ENCODE results near the gene CYSRT1.
A peak's percentile ranks its signal among the peaks of the same experiment; 100 is the strongest.

Gene CYSRT1

DNA sequence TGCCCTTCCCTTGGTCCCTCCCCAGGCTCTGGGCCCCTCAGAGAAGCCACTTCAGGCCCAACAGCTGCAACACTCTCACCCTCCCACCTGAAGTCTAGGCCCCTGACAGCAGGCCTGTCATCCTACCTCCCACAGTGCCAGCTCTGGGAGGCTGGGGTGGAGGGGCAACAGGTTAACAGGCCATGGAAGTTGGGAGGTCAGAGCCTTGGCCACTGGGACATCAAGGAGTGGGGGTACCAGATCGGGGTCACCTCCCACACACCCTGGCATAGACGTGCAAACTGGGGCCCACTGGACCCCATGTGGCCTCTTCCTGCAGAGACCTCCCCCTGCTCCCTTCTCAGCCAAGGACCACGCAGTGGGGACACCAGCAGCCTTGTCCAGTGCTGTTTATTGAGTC lies 33.7 kb upstream of the CYSRT1 start:
- DNase-seq: no peak

- DNase-seq: no peak
Measured at GRCh38 chr9:137191691-137192447, 33.1 kb upstream of the CYSRT1 start.

DNA sequence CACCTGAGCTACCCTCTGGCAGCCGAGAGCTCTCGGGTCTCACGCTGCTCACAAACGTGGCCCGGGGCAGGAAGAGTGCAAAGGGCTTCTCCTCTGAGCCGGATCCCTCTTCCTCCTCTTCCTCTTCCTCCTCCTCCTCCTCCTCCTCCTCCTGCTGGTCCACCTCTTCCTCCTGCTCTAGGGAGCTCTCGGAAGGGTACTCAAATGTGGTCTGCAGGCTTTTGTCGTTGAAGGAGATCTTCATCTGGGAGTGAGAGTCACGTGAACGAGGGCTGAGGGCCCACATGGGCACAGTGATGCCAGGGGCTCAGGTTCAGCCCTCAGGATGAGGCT lies 32.6 kb upstream of the CYSRT1 start:
- no peak for DNase-seq

GRCh38 chr9:137192859-137193258 lies 32.1 kb upstream of the CYSRT1 start:
- DNase-seq: no peak

DNA sequence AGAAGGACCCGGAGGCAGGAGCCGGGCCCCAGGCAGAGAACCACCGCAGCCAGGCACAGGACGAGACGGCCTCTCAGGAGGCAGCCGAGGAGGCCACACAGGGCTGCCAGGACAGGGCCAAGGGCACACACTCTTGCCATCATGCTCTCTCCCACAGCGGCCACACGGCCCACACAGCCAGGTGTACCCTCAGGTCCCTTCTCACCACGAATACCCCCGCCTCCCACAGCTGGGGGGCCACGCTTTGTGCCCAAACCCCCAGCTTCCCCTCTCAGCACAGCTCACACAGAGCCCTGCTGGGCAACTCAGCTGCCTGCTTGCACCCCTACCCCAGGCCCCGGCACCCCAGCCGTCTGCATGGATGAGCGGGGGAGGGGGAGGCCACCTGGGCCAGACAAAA lies 31.2 kb upstream of the CYSRT1 start:
- no peak for DNase-seq

DNA sequence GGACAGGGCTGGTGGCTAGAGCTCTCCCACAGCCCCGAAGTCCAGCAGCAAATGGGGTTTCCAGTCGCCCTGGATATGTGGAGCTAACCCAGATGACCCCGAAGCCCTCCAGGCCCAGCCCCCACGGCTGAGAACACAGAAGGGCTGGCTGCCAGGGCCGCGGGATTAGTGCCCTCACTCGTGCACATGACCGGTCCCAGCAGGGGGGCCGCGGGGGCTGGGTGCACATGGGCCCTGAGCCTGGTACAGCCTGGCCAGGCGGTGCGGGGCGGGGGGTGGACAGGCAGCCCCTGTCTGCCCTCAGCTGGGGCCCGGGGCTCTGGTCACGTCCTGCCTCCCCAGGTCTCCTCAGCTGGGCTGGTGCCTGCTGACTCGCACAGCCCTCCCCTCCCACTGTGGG lies 30.6 kb upstream of the CYSRT1 start:
- no peak for DNase-seq

DNA sequence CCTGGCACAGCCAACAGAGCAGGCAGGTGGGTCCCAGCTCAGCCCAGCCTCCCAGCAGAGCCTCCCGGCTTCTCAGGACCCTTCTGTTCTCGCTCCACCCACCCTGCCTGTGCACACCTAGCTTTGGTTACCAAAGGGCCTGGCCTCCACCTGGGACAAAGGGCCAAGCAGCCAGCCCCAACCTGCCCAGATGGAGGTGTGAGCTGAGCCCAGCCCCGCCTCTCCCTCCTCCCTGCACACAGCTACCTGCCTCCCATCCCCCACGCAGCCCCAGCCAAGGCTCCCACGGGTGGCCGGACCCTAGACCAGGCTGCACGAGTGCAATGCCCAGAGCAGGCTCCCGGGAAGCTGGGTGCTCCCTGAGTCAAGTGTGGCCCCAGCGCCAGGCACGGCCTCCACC lies 30.1 kb upstream of the CYSRT1 start:
- no peak for DNase-seq

DNA sequence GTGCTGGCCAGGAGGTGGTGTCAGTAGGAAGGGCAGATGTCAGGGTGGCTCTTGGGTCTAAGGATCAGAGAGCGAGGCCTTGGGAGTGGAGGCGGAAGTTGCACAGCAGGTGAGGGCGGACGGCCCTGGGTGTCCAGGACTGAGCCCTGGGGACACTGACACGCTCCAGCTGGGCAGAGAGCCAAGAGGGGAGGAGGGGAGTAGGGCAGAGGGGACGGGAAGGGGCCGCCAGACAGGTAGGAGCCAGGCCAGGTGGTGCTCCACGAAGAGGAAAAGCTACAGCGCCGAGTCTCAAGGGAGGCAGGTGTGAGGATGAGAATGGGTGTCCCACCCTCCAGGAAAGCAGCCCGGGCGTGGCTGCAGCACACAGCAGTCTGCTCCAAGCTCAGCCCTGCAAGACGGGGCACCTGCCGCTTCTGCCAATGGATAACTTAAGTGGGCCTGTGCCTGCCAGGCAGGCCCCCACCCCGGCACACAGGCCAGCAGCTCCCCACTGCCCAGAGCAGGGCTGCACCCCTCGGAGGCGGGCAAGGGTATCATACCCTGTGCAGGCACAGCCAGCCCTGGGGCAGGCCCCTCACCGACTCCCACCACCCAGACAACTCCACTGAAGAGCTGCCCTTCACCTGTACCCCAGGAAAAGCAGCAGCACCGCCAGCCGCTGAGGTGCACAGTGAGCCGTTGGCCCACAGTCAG lies 29.3 kb upstream of the CYSRT1 start:
- DNase-seq: no peak

GRCh38 chr9:137198051-137198901 lies 26.7 kb upstream of the CYSRT1 start:
- DNase-seq: no peak

DNA sequence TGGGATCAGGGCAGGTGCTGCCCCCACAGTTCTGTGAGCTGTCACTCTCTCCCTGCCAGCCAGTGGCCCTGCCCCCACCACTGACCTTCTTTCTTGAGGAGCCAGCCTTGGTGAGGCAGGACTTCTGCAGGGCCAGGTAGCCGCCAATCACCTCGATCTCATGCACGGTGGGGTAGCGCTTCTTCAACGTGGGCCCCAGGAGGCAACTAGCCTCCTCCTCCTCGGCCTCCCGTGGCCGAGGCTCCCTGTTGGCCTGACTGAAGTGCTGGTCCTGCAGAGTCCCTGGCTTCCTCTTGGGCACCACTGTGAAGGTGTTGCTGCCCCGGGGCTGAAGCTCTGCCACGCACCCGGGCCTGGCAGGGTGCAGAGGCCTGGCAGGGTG lies 26.1 kb upstream of the CYSRT1 start:
- no peak for DNase-seq

- DNase-seq: no peak
Measured at GRCh38 chr9:137199411-137200121, 25.4 kb upstream of the CYSRT1 start.

DNA sequence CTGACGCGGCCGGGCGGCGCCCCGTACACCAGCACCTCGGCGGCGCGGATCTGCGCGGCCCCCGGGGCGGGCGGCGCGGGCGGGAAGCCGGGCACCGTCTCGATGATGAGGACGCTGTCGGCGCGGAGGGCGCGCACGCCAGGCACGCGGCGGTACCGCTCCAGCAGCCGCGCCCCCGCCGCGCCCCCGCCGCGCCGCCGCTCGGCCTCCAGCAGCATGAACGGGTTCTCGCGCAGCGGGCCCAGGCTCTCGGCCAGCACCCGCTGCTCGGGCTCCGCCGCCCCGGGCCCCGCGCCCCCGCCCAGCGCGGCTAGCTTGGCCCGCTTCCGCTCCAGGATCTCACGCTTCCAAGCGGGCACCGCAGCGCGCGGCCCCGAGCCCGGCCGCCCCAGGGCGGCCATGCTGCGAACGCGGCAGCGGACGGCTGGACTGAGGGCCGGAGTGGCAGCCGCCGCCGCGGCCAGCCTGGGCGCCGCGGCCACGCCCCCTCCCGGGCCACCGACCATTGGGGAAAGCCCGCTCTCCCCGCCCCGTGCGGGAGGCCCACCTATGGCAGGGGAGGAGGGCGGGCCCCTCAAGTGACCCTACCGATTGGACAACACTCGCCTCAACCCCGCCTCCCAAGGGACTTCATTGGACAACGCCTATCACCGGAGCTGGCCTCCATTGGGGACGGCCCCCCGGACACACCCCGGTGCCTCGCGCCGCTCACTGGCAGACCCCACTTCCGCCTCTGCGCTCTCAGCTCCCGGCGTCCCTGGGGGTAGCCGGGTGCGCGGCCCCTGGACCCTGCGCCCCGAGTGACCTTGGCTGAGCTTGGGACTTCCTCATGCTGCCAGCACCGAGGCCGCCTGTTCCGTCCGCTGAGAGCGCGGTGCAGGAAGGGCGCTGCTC lies 24.4 kb upstream of the CYSRT1 start, which contains the start of gene TPRN:
TPRN (minus strand) TSS at position 431 of the 894 bp plus-strand sequence; CDS start at position 401, 30 bp downstream.
- DNase-seq: peak; percentile 92

DNA sequence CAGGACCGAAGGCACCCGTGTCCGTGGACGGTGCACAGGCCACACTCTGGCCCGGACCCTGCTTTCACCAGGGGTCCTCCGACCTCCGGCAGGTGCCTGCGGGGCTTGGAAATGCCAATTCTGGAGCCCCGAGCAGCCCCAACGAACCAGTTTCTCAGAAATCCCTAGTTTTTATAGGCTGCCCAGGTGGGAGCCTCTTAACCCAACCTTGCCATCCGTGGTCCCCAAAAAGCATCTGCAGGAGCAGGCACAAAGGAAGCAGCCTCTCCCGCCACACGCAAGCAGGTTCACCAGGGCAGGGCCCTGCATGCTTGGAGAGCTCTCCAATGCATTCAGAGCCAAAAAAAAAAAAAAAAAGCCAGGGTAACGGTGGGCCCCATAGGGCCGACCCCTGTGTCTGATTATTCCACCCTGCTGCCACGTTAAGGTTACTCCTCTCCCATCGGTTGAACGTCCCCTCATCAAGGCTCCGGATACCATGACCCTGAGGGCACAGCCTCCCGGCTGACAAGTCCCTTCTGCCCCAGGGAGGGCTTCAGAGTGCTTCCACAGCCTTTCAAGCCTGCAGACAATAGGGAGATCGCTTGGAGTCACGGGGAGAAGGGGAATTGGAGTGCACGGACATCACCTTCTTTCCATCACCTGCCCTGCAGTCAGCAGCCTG lies 23.6 kb upstream of the CYSRT1 start:
- no peak for DNase-seq

DNA sequence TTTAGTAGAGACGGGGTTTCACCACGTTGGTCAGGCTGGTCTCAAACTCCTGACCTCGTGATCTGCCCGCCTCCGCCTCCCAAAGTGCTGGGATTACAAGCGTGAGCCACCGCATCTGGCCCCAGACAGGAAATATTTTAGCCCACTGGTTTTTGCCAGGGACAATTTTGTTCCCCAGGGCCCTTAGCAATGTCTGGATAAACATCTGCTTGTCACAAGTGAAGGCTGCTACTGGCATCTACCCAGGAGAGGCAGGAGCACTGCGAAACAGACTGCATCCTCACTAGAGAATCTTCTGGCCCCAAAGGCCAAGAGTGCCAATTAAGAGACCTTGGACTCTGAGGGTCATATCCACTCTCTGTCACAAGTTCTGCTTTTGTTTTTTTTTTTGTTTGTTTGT lies 22.0 kb upstream of the CYSRT1 start:
- DNase-seq: no peak

DNA sequence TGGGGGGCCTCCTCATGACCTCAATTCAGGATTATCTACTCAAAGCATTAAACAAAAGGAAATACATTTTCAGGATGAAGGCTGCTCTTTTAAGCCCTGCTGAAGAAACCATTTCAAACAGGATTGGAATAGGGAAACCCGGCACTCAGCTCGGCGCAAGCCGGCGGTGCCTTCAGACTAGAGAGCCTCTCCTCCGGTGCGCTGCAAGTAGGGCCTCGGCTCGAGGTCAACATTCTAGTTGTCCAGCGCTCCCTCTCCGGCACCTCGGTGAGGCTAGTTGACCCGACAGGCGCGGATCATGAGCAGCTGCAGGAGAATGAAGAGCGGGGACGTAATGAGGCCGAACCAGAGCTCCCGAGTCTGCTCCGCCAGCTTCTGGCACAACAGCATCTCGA lies 20.2 kb upstream of the CYSRT1 start:
- no peak for DNase-seq

DNA sequence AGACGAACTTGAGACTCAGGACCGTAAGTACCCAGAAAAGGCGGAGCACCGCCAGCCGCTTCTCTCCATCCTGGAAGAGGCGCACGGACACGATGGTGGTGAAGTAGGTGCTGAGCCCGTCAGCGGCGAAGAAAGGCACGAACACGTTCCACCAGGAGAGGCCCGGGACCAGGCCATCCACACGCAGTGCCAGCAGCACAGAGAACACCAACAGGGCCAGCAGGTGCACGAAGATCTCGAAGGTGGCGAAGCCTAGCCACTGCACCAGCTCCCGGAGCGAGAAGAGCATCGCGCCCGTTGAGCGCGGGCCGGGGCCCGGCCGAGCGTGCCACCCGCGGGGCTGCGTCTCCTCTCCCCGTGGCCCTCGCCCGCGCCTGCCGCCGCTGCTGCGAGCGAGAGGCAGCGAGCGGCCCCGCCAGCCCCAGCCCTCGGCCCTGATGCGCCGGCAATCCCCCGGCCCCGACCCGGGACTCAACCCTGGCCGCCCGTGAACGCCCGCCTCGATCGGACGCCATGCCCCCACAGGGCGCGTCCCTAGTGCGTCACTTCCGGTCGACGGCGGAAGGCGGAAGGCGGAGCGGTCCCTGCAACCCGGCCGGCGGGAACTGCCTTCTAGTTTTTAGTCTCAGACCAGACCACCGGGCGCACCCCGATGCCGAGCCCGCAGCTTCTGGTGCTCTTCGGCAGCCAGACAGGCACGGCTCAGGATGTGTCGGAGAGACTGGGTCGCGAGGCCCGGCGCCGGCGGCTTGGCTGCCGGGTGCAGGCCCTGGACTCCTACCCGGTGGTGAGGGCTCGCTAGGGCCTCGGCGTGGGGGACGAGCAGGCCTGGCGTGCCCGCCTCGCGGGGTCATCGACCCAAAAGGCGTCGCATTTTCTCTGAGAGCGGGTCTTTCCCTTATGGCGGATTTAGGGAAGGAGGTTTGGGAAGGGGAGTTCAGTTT lies 19.6 kb upstream of the CYSRT1 start, which contains the start of the genes NDOR1 and TMEM203:
NDOR1 (plus strand) TSS at position 575 of the 944 bp plus-strand sequence; CDS start at position 653, 78 bp downstream.
TMEM203 (minus strand) TSS at position 523 of the 944 bp plus-strand sequence; CDS start at position 289, 234 bp downstream.
- peak; percentile 54 for DNase-seq

- DNase-seq: no peak
Measured at GRCh38 chr9:137206602-137207001, 18.4 kb upstream of the CYSRT1 start.

GRCh38 chr9:137211532-137211931 lies 13.4 kb upstream of the CYSRT1 start:
- DNase-seq: no peak

GRCh38 chr9:137212520-137212919 lies 12.5 kb upstream of the CYSRT1 start:
- DNase-seq: no peak
